Brain pericyte (primary cell): ENCODE results near the gene MOB1A.
"Not testable (repeated sequence)": the region's sequence is repeated elsewhere in the genome, so short reads cannot be mapped to it uniquely, and the experiment has no call there.

Experiments
- DNase-seq: peaks from one replicate; pipeline ENCODE4 v3.0.0-alpha.2; 2012; ENCODE audit warnings: low read depth, low spot score

The MOB1A gene

DNA sequence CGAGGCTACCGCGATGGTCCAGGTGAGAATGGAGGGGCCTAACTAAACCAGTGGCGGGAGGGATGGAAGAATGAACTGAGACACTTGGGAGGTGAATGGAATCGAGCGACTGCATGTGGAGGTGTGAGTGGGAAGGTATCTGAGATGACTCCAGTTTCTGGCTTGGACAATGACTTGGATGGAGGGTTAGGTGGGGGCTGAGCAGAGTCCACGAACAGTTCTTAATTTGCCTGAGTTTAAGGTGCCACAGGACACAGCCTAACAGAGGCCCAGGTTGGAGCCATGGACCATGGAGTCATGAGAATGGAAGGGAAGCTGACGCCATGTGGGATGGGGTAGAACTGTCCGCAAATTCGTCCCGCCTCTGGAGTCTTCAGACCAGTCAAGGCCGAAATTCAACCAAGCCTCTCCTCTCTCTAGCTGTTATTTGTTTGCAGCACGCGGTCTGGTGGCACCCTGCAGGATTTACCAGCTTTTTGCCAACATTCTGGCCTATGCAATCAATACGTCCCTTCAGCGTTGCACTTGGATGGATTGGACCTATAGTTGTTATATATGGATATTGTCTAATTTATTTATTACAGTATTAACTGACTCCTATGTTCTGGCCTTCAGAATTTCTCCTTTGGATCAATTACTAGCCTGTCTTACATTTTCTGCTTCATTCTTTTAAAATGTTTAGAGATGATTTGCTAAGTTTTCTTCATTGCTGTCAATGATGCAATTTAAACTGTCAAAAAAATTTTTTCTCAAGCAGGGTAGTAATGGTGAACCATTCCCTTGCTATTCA lies 30.0 kb downstream of the MOB1A start:
- DNase-seq, result no peak

DNA sequence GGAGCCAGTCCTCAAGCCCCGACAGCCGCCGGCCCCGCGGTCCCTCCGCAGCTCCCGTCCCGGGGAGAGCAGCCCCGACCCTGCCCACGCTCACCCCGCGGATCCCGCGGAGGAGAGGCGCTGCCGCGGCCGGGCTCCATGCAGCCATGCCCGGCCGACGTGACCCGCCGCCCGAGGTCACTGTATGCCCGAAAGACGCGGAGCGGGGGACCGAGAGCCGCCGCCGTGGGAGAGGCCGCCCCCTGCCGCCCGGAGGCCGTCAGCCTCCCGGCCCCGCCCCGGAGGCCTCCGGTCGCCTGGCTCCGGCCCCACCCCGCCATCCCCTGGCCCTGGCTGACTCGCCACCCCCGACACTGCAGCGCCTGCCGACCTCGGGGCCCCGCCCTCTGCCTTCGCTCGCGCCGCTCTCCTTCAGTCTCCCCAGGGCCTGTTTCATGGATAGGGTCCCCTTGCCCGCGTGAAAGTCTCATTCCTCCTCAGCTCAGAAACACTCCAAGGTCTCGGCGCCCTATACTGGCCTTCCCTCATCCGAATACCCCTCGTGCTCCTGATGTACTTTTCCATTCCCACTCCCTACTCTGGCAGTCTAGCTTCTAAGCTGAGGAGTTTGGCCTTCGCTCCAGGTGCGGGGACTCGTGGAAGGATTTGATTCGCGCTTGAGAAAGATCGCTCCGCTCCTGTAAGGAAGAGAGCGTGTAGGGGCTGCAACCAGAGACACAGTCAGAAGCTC lies 30.8 kb downstream of the MOB1A start, which contains the start of gene BOLA3:
TSS of gene BOLA3 (minus strand) at position 186 of the 730 bp plus-strand sequence. CDS start at position 148, 38 bp downstream.
- DNase-seq, result no peak

DNA sequence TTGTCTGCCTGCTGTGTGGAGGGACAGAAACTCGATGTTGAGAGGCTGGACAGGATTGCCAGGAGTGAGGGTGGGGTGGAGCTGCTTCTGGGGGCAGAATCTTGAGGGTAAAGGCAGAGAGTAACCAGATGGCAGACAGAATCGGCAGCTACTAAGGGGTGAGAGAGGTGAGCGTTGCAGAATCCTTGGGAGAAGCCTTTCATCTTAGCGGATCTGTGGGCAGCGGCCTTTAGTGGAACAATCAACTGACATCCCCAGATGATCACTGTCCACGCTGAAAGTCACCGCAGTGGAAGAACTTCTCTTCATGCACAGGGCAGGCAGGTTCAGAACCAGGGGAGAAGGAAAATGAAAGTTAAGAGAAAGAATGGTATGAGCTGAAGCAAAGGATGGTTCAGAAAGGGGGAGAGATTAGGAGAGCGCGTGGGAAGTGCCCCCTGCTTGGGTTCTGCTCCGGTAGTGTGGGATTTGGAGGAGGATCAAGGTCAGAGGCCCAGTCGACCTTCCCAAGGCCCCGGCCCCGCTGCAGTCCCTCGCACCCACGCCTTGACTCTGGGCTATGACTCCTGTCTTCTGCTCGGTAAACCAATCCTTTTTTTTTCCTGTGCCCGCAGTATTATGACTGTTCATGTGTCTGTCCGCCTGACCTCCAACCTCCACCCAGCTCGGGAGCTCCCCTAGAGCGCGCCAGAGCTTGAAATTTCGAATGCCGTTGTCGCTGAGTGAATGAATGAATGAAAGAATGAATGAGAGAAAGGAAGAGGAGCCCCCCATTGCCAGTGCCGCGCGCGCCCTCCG lies 31.6 kb downstream of the MOB1A start:
- no peak for DNase-seq

DNA sequence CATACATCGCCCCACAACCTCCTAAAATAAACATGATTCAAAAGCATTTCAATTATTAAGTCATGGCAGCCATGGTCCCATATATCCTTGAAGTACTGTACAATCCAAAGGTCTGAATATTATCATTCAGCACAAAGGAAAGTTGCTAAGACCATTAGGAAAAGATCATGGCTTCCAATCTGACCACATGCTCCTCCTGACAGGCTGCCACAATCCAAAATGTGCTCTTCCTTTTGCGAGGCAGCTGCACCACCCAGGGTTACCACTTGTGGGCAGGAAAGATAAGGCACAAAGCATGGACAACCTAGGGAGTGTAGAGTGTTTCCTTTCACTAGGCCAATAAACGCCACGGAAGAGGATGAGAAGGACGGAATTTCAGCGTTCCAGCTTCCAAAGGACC lies 36.3 kb downstream of the MOB1A start:
- DNase-seq, result no peak

DNA sequence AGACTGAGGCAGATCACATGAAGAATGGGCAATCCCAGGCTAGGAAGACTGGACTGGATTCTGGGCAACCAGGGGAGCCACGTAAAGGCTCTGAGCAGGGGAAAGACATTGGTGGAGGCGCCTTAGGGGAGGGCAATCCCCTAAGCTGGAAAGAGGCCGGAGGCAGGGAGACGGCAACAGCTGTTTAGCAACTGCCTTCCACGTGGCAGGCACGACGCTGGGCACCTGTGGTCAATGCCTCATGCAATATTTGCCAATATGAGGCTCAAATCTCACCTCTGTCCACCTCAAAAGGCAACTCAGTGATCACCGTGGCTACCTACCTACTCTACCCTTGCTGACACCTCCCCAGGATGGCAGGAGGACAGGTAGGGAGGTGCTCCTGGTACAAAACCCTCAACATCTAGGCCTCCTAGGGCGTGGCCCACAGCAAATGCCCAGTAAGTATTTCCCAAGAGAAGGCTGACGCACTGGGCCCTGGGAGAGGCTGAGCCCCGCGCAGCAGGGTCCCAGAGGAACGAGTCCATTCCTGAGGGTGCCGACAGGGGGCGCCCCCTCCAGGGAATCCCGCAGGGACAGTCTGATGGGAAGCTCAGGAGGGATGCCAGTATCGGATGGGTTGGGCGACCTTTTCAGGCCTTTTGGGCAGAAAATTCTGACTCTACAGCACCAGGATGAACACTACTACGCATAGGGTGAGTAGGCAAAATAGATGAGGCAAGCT lies 39.9 kb downstream of the MOB1A start:
- DNase-seq, result no peak

DNA sequence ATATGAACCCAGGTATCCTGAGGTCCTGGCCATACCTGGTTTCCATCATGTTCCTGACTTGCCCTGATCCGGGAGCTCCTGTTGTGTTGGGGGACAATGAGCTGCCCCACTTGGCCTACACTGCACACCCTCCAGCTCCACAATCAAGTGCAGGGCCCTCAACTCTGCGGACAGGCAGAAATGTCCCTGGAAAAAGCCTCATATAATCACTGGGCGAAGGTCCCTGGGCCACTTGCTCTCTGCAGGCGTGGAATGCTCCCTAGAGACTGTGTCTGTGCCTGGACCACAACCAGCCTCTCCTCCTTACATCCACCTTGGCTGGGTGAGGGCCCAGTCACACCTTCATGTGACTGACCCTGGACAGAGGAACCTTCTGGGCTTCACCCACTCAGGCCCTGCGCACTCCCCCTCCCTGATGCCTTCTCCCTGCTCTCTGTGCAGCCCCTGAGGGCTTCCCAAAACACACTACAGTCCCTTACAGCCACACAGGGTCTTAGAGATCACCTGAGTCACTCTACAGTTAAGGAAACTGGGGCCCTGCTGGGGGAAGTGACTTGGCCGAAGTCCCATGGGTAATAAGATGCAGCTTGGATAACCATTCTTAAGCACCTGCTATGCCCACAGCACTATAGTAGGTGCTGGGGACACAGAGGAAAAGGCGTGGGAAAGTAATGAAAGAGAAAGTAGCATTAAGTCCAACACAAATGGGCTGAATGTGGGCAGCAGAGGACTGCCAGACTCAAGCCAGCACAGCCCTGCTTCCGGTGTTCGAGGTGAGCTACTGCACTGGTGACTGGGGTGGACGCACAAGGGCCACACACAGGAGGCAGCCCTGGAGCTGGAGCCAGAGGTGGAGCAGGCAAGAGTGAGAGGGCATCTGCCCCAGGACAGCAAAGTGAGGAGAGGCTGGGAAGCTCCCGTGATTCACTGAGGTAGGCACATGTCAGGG lies 40.8 kb downstream of the MOB1A start:
- DNase-seq, result no peak

DNA sequence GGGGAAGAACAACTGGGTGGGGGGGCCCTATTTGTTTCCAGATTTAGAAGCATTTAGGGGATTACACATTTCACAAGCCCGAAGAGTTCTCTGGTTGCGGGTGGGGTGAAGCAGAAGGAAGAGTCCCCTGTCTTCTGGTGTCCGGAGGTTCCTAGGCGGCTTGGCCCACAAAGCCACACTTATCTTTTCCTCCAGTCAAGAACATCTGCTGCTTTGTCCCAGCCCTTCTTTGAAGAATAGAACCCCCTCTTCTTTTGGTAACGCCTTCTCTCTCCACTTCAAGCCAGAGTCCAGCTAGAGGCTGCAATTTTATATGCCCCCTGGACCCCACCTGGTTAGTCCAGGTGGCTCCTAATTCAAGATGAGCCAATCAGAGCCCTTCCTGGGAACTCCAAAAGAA lies 46.8 kb downstream of the MOB1A start:
- no peak for DNase-seq

DNA sequence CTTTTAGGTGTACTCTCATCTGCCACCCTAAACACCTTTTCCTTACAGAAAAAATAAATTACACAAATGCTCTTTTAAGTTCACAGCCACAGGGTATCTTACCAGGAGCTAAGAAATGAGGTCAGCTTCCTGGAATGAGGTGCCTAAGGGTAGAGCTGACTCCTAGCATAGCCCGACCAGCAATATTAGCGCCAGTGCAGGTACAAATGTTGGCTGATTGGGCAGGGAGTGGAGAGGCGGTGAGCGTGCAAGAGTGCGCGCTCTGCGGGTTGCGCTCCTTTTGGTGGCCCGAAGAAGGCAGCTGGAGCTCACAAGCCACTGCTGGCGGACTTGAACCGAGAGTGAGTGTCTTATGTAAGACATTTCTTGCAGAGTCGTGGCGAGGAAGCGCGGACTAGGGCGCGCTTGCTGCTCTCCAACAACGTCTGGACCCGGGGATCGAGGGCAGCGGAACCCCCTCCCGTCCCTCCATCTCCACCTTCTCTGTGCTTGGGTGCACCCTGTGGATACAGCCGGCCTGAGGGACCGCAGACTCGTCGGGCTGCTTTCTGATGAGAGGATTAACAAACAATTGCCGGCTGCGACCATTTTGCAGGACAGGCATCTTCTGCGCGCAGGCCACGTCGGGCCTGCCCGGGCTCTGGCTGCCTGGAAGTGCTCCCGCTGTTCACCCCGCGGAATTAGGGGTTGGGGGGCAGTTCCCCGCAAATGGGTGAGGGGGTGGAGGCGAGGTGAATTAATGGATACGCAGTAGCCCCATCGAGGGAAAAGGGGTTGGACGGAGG lies 48.3 kb downstream of the MOB1A start:
- no peak for DNase-seq

DNA sequence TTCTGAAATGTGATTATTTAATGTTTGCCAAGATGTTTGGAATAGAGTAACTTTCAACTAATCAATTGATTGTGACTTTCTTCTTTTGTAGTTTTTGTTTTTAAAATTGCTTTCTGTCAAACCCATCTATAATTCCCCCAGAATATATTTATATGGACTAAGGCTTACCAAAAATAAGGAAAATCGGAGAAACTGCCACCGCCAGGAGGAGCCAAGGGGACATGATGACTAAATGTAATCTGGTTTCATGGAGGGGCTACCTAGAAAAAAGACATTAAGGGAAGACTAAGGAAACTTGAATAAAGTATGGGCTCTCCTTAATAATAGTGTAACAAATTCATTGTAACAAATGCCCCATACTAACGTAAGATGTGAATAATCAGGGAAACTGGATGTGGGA lies 50.5 kb downstream of the MOB1A start:
- no peak for DNase-seq

DNA sequence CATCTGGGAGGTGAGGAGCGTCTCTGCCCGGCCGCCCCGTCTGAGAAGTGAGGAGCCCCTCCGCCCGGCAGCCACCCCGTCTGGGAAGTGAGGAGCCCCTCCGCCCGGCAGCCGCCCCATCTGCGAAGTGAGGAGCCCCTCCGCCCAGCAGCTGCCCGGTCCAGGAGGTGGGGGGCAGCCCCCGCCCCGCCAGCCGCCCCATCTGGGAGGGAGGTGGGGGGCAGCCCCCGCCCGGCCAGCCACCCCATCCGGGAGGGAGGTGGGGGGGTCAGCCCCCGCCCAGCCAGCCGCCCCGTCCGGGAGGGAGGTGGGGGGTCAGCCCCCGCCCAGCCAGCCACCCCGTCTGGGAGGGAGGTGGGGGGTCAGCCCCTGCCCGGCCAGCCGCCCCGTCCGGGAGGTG lies 54.7 kb downstream of the MOB1A start:
- not testable (repeated sequence) for DNase-seq

DNA sequence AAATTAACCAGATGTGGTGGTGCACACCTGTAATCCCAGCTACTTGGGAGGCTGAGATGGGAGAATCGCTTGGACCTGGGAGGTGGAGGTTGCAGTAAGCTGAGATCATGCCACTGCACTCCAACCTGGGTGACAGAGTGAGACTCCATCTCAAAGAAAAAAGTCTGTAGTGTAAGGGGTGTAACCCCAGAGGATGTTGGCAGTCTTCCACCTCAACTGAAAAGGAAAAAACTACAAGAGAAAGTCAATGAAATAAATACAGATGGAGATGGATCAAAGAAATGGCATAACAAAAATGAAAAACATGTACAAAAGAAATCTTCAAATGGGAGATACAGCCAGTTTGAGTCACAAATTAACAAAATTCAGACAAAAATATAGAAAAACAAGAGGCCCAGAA lies 56.8 kb downstream of the MOB1A start:
- DNase-seq, result not testable (repeated sequence)

DNA sequence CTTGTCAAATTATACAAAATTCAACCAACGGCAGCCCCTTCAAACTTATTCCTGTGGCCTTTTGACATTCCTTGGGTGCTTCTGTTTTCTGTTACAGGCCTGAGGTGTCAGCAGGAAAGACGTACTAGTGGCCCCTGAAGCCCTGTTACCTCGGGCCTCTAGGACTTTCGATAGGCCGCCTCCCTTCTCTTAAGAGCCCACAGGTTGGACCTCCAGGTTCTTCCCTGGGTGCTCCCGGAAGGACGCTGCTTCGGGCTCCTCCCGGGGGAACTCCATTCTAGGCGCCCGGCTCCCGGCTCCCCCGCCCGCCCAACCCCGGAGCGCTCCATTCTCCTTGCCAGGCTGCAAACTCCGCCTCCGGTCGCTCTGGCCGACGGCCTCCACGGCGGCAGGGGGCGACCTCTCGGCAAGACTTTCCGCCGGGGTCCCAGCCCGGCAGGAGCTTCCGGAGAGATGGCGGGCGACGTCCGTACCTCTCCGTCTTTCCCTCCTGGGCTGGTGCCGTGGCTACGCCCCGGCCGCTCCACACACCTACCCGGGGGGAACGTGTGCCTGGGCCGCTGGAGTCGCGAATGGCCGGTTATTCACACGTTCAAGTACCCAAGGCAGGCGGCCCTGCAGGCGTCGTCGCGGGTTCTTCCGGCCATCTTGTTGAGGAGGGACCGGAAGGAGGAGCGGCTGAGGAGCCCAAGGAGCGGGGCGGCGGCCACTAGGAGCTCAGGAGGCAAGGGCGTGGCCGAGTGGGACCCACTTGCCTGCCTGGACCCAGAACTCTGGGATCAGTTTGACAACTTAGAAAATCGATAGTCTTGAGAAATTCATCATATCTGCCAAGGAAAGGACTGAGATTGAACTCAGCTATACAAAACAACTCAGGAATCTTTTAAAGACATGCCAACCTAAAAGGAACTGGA lies 58.5 kb downstream of the MOB1A start:
- DNase-seq, result peak; percentile 53

DNA sequence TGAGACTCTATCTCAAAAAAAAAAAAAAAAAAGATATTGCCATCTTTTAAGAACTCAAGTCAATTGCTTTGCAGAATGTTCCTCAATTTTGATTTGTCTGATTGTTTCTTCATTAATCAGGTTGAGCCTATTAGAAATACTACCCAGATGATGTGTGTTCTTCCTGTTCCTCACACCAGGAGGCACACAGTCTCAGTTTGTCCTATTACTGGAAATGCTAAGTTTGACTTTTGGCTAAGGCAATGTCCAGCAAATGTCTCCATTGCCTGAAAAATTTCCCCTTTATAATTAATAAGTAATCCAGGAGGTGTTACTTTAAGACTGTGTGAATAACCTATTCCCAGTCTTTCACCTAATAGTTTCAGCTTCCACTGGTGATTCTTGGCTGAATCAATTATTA lies 59.3 kb downstream of the MOB1A start:
- DNase-seq, result no peak

DNA sequence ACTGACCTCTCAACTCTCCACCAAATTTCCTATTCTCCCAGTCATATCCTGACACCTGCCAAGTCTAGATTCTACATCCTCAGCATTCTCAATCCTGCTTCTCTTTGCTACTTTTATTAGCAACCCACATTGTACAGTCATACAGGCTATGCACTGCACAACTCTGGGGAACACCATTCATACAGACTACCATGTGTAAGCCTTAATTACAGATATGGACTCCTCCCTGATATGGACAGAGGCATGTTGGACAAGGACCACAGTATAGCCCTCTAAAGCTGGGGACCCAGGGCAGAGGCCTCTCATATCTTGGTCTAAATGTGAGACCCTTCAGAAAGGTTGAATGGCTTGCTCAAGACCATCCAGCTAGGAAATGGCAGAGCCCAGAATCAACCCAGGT lies 67.3 kb downstream of the MOB1A start:
- no peak for DNase-seq

DNA sequence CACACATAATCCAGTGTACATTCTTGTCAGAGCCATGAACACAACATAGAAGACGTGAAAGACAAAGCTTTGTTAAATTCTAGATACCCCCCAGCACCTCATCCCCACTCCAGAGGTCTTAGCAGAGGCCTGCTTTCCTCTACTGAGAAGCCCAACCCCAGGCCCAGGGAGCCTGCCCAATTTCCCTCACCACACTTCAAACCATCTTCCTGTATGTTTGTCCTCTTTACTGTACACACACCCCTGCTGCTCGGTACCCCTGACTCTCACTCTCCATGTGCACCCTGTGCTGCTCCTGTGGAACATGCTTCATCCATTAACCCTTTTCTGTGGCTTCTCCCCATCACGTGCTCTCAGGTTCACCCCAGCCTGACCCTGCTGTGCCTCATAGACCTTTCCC lies 68.1 kb downstream of the MOB1A start:
- no peak for DNase-seq

DNA sequence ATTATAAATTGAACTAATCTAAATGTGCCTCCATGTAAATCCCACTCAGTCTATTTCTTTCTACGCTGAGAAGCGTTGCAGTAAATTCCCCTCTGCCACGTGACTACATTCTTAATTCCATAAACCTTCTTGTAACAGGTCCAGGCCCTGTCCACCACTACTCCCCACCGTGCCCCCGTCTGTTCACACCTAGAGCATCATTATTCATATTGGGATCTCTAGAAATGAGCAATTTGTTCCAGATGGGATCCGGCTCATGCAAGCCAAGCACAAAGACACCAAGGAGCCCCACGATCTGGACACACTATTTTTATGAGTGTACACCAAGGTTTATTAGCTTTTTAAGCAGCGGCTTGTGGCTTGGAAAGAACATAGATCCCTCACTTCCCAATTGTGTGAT lies 69.1 kb downstream of the MOB1A start:
- no peak for DNase-seq

DNA sequence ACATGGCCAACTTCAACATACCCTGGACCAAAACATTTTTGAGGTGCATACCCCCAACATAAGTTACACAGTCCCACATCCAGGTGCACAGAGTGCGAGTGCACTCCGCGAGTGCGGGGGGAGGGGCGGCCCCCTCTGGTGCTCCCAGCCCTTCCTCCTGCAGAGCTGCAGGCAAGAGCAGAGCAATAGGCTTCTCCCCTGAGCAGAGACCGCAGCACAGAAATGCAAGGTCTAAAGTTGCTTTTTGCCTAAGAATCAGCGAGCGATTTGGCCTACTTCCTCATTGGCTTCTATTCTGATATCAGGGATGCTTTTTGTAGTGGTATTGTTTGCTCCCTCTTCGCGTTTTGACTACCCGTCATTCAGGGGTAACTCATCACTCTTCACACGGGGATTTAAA lies 71.6 kb downstream of the MOB1A start:
- no peak for DNase-seq

DNA sequence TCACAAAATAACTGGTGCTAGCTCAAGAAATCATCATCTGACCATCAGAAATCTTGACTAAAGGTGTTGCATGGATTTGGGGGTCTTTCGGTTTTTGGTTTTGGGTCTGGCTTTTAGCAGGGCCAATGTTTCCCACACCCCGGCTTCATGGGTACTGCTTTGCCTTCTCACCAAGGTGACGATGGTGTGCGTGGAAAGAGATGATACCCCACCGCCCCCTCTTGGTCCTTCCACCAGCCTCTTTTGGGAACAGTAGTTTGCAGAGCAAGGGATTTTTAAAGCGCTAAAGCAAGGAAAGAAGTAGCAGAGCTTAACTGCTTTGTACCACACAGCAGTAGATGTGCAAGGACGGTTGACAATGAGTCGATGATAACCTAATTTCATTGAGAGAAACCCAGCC lies 73.3 kb downstream of the MOB1A start:
- no peak for DNase-seq

DNA sequence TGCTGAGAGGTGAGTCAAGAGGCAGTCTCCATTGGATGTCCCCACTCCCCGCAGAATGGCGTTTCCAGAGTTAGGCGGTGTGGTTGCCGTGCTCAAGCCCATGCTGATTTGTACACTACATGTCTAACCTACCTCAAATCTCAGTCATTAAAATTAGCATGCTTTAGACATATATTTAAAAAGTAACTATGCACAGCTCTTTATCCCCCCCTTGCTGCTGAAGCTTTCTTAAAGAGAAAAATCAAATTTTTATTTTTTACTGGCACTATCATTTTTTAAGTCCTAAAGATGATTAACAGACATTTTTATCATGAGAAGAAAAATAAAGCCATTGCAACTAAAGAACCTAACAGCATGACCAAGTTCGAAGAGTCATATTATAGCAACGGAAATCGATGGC lies 73.8 kb downstream of the MOB1A start:
- no peak for DNase-seq
